ENCODE data around the gene TBCA. TPM values are rescaled to one million over a fixed set of nuclear protein-coding genes. Genes with fewer than 3 reads are reported as not detected.
"Not testable (repeated sequence)": the region's sequence is repeated elsewhere in the genome, so short reads cannot be mapped to it uniquely, and the experiment has no call there.

The TBCA gene
- total RNA-seq, 8 experiments from 2014 or later, result 213 to 335 (median 288) TPM

DNA sequence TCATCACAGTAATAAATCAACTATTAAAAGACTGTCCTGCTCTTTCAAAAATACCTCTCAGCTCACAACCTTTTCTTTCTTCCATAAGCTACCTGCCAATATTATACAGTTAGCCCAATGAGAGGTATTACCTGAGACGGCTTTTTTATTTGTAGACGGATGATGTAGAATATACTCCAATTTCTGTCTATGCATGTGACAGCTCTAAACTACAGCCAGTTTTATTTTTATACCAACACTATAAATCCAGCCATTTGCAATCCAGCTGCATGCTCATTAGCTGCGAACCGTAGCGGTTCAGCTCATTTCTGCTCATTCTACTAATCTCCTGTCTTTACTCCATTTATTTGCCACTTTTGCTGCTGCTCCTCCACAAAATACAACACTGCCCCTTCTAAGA is 51.2 kb downstream of the TBCA start:
- Histone ChIP-seq H3K27ac (no peak overlapping the region), H3K4me3 (no peak overlapping the region), H3K4me1 (replicated peaks in 1 of 2) (no peaks in the 10 kb centered on the region)
- no peak for ATAC-seq (replicated peaks in 6 of 8)
- in situ Hi-C loops (cut with MboI; ENCODE audit: low pct_unique_long_range_greater_than_20kb in 2 of 9, low sequenced_read_pairs in 9 of 9, unreplicated experiment in 9 of 9), result no loop called here
- 56 to 90% (median 81%) methylated on average over 2 to 5 of the region's 5 CpGs; no CpG with 5 or more reads in 2 of the 10 experiments for WGBS, 10 experiments

DNA sequence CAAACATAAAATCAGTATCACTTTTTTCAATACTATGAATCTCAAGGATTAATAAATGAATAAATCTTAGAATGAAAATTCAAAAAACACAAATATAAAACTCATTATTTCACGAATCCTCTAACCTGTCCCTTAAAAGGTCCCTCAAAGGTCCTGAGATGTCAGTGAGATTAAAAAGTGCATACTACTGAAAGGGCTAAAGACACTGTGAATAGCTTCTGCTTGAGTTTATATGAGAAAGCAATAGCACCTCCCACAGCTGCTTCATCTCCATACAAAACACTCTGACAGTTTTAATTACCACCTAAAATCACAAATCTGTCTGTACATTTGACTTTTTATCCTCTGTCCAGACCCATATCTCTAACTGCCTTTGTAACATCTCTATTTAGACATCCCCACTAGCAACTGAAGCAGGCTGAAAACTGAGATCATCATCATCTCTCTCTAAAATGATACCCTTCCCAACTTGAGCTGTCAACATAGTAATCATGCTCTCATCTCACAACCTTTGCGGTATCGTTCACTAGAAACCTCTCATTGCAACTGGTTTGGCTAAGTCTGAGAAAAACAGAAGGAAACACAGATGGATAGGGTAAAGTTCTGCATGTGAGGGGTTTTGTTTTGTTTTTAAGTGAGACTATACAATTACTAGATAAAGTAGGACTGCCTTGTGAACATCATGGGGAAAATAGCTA is 56.3 kb downstream of the TBCA start:
- no peak overlapping the region for H3K4me3 ChIP-seq
- no peak overlapping the region for H3K27ac ChIP-seq
- WGBS, 10 experiments, result 57 to 100% (median 91%) methylated on average over 1 to 3 of the region's 3 CpGs
- no peak for ATAC-seq (replicated peaks in 6 of 8)
- in situ Hi-C loops (cut with MboI; ENCODE audit: low pct_unique_long_range_greater_than_20kb in 2 of 9, low sequenced_read_pairs in 9 of 9, unreplicated experiment in 9 of 9), result no loop called here
- no peaks in the 10 kb centered on the region for H3K4me1 ChIP-seq (replicated peaks in 1 of 2)

DNA sequence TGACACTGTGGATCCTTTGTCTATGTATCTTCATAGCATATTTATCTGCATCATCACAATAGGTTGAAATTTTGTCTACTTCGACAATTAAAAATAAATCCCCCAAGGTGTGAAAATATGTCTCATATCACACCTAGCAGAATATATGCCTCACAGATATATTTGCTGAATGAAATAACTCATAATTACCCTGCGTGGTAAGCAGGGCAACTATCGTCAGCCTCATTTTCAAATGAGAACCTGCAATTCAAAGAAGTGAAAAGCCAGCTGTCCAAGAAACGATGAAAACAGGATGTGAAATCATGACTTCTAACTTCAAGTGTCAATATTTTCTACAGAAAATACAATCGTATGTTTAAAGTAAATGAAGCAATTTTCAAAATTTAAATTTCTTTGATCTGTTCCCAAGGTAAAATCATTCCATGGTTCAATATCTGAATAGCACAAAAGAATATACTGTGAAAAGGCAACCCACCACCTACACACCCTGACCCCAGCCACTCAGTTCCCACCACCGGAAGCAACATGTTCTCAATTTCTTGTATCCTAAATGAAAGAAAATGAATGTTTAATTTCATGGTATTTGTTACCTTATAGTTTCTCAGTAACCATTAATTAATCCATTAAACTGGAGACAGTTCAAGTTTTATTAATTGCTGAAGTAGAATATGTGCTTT is 57.1 kb downstream of the TBCA start:
- Histone ChIP-seq H3K4me3 (no peak overlapping the region), H3K27ac (no peak overlapping the region), H3K4me1 (replicated peaks in 1 of 2) (no peaks in the 10 kb centered on the region)
- 64 to 100% (median 93%) methylated on average over 2 to 6 of the region's 6 CpGs for WGBS, 10 experiments
- ATAC-seq (replicated peaks in 6 of 8), result no peak
- in situ Hi-C loops (cut with MboI; ENCODE audit: low pct_unique_long_range_greater_than_20kb in 2 of 9, low sequenced_read_pairs in 9 of 9, unreplicated experiment in 9 of 9), result no loop called here

DNA sequence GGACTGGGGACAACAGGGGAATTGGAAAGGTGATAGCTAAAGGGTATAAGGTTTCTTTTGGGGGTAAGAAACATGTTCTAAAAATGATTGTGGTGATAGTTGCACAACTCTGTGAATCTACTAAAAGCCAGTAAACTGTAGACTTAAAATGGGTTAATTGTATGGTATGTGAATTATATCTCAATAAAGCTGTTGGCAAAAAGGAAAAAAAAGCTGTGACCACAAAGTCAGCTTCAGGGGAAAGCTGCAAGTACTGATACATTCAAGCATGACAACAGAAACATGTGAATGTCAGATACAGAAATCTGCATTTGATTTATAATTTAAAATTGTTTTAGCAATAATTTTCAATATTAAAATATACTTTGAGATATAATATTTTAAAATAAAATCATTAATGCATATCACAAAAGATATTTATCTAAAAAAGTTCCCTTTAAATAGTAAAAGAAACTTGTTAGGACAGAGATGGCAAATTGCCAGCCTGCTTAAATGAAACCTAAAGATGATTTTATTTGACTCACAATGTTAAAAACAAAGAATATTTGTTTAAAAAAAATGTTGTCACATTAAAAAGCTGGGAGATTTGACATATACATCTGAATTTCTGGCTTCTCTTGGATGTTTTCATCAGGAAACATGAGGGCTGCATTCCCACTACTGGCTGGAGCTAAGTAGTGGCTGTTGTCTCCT is 66.0 kb downstream of the TBCA start:
- ATAC-seq (replicated peaks in 6 of 8), result no peak
- in situ Hi-C loops (cut with MboI; ENCODE audit: low pct_unique_long_range_greater_than_20kb in 2 of 9, low sequenced_read_pairs in 9 of 9, unreplicated experiment in 9 of 9), result no loop called here
- Histone ChIP-seq H3K4me3 (no peak overlapping the region), H3K4me1 (replicated peaks in 1 of 2) (no peaks in the 10 kb centered on the region), H3K27ac (no peak overlapping the region)

DNA sequence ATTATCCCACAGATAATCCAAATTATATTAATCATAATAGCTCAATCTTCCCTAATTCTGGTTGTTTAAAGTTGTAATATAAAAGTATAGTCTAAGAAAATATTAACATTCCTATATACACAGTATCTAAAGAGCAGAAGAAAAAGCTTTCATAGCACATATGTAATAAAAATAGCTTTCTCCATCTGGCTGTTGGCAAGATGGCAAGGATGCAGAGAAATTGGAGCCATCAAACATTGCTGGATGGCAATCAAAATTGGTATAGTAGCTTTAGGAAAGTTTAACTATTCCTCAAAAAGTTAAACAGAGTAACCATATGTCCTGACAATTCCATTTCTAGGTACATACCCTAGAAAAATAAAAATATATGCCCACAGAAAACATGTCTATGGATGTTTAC is 66.8 kb downstream of the TBCA start:
- in situ Hi-C loops (cut with MboI; ENCODE audit: low pct_unique_long_range_greater_than_20kb in 2 of 9, low sequenced_read_pairs in 9 of 9, unreplicated experiment in 9 of 9), result no loop called here
- no peaks in the 10 kb centered on the region for H3K4me1 ChIP-seq (replicated peaks in 1 of 2)
- H3K27ac ChIP-seq, result no peak overlapping the region
- no peak for ATAC-seq (replicated peaks in 6 of 8)
- H3K4me3 ChIP-seq, result no peak overlapping the region

DNA sequence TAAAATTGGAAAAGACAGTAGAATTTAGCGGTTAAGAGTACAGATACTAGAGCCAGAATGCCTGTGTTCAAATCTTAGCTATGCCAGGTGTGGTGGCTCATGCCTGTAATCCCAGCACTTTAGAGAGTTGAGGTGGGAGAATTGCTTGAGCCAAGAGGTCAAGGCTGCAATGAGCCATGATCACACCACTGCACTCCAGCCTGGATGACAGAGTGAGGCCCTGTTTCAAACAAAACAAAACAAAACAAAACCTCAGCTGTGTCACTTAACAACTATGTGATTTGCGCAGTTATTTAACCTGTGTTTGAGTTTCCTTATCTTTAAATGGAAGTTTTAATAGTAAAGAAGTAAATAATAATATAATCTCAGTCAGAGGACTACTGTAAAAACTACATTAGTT is 68.3 kb downstream of the TBCA start:
- Histone ChIP-seq H3K4me1 (replicated peaks in 1 of 2) (no peaks in the 10 kb centered on the region), H3K27ac (no peak overlapping the region), H3K4me3 (no peak overlapping the region)
- 92 to 100% (median 100%) methylated on average over 1 to 2 of the region's 2 CpGs for WGBS, 10 experiments
- no peak for ATAC-seq (replicated peaks in 6 of 8)
- in situ Hi-C loops (cut with MboI; ENCODE audit: low pct_unique_long_range_greater_than_20kb in 2 of 9, low sequenced_read_pairs in 9 of 9, unreplicated experiment in 9 of 9), result no loop called here

DNA sequence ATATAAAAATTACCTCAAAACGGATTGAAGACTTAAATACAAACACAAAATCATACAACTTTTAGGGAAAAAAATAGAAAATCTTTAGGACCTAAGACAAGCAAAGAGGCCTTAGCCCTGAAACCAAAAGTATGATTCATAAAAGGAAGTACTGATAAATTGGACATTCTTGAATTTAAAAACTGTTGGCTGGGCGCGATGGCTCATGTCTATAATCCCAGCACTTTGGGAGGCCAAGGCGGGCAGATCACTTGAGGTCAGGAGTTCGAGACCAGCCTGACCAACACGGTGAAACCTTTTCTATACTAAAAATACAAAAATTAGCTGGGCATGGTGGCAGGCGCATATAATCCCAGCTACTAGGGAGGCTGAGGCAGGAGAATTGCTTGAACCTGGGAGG is 76.6 kb downstream of the TBCA start:
- ATAC-seq (replicated peaks in 6 of 8); in situ Hi-C loops (cut with MboI; ENCODE audit: low pct_unique_long_range_greater_than_20kb in 2 of 9, low sequenced_read_pairs in 9 of 9, unreplicated experiment in 9 of 9); H3K27ac ChIP-seq; H3K4me3 ChIP-seq; H3K4me1 ChIP-seq (replicated peaks in 1 of 2): not testable (repeated sequence)
- WGBS, 10 experiments, result 50 to 100% (median 91%) methylated on average over 1 to 7 of the region's 7 CpGs; no CpG with 5 or more reads in 3 of the 10 experiments

DNA sequence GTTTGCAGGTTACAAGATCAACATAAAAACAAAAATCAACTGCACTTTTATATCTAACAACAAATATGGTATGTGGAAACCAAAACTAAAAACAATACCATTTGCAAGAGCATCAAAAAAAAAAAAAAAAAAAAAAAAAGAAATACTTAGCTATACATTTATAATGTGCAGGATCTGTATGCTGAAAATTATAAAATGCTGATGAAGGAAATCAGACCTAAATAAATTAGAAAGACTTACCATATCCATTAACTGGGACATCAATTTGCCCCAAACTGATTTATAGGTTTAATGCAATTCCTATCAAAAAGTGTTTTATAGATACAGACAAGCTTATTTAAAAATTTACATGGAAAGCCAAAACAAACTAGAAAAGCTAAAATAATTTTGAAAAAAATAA is 77.2 kb downstream of the TBCA start:
- Histone ChIP-seq H3K27ac (no peak overlapping the region), H3K4me1 (replicated peaks in 1 of 2) (no peaks in the 10 kb centered on the region), H3K4me3 (no peak overlapping the region)
- no peak for ATAC-seq (replicated peaks in 6 of 8)
- in situ Hi-C loops (cut with MboI; ENCODE audit: low pct_unique_long_range_greater_than_20kb in 2 of 9, low sequenced_read_pairs in 9 of 9, unreplicated experiment in 9 of 9), result no loop called here

DNA sequence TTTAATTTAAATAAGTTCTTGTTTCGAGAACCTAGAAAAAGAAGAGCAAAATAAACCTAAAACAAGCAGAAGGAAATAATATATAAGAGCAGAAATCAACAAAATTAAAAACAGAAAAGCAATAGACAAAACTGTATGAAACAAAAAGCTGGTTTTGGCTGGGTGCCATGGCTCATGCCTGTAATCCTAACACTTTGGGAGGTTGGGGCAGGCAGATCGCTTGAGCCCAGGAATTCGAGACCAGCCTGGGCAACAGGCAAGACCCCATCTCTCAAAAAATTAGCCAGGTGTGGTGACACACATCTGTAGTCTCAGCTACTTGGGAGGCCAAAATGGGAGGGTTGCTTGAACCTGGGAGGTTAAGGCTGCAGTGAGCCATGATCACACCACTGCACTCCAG is 78.4 kb downstream of the TBCA start:
- no peak overlapping the region for H3K4me3 ChIP-seq
- in situ Hi-C loops (cut with MboI; ENCODE audit: low pct_unique_long_range_greater_than_20kb in 2 of 9, low sequenced_read_pairs in 9 of 9, unreplicated experiment in 9 of 9), result no loop called here
- H3K4me1 ChIP-seq (replicated peaks in 1 of 2), result no peaks in the 10 kb centered on the region
- no peak for ATAC-seq (replicated peaks in 6 of 8)
- H3K27ac ChIP-seq, result no peak overlapping the region
- 72 to 100% (median 92%) methylated on average over 1 to 3 of the region's 3 CpGs; no CpG with 5 or more reads in 1 of the 10 experiments for WGBS, 10 experiments

DNA sequence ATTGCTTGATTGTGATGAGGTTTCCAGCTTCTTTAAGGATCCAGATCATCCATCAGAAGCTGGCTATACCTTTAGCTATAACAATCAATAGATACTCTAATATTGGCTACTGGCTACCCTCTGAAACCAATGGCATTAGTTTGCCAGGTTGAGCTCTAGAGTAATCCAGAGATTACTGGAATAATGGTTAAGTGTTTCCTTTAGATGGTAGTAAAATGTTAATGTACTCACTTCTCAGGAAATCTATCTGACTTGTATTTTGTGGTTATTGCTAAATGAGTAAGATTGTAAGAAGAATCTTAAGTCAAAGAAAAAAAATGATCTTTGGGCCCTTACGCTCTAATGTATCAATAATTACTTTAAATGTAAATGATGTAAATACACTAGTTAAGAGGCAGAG is 80.0 kb downstream of the TBCA start:
- in situ Hi-C loops (cut with MboI; ENCODE audit: low pct_unique_long_range_greater_than_20kb in 2 of 9, low sequenced_read_pairs in 9 of 9, unreplicated experiment in 9 of 9), result no loop called here
- no peaks in the 10 kb centered on the region for H3K4me1 ChIP-seq (replicated peaks in 1 of 2)
- 87 to 100% (median 100%) methylated on average over 1 of the region's 1 CpG for WGBS, 10 experiments
- H3K27ac ChIP-seq, result no peak overlapping the region
- no peak for ATAC-seq (replicated peaks in 6 of 8)
- H3K4me3 ChIP-seq, result no peak overlapping the region

DNA sequence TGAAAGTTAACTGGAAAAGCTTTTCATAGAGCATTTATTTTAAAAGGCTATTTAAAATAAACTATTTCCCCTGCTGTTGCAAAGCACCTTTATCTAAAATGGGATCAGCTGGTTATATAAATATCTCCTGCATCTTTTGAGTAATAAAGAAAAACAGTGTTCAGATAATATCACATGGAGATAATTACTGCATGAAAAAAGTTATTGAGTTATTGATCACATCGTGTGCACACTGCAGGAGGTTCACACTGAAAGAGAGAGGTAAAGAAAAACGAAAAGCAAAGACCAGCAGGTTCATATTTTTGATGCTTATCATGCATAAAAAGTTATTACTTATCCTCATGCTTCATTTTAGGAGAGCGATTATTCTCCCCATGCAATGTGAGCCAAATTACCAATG is 82.2 kb downstream of the TBCA start:
- Histone ChIP-seq H3K4me1 (replicated peaks in 1 of 2) (no peaks in the 10 kb centered on the region), H3K4me3 (no peak overlapping the region), H3K27ac (no peak overlapping the region)
- in situ Hi-C loops (cut with MboI; ENCODE audit: low pct_unique_long_range_greater_than_20kb in 2 of 9, low sequenced_read_pairs in 9 of 9, unreplicated experiment in 9 of 9), result no loop called here
- WGBS, 10 experiments, result 50 to 94% (median 86%) methylated on average over 1 to 3 of the region's 3 CpGs
- ATAC-seq (replicated peaks in 6 of 8), result no peak

DNA sequence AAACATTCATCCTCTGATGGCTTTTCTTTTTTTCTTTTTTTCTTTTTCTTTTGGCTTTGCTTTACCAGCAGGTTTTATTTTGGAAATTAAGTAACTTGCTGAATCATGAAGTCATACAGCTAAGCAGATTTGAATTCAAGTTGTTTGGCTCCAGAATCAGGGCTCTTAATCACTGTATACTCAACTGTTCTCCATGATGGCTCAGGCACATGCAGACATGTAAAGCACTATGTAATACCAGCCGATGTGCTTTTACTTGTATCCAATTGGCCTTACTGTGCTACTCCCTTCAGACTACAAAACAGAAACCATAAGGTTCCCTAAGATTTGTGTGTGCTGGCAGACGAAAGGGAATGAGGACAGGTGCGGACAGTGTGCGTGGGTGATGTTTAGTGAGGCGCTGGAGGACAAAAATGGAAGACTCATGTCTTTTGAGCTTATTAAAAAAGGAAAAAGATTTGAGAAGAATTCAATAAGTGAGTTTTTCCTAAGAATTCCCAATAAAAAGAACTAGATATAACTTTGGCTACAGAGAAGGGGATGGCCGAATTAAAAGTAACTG is 92.9 kb downstream of the TBCA start:
- H3K27ac ChIP-seq, result no peak overlapping the region
- H3K4me1 ChIP-seq (replicated peaks in 1 of 2), result no peaks in the 10 kb centered on the region
- in situ Hi-C loops (cut with MboI; ENCODE audit: low pct_unique_long_range_greater_than_20kb in 2 of 9, low sequenced_read_pairs in 9 of 9, unreplicated experiment in 9 of 9), result no loop called here
- ATAC-seq (replicated peaks in 6 of 8), result peak in 1 of 8 experiments; percentile 54
- whole genome bisulfite sequencing, 10 experiments, result 48 to 100% (median 80%) methylated on average over 1 to 6 of the region's 6 CpGs; no CpG with 5 or more reads in 1 of the 10 experiments
- no peak overlapping the region for H3K4me3 ChIP-seq

DNA sequence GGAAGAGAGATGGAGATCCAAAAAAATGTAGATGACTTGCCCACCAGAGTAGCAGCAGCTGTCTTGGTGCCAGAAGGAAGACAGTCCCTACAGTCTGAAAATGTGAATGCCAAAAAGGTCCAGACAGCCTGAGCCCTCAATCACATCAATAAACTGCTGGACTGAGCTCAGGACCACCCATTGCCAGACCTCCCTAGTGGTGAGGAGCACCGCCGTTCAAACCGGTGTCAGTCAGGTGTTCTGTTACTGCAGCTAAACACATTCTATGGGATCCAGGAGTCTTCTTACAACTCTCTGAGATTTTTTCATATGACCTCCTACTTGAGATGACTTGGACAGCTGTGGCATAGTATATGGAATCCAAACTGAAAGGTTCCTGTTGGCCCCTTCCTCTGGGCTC is 105.6 kb downstream of the TBCA start:
- H3K27ac ChIP-seq, result no peak overlapping the region
- H3K4me3 ChIP-seq, result no peak overlapping the region
- WGBS, 10 experiments, result 29 to 54% (median 50%) methylated on average over 2 to 3 of the region's 3 CpGs; no CpG with 5 or more reads in 5 of the 10 experiments
- in situ Hi-C loops (cut with MboI; ENCODE audit: low pct_unique_long_range_greater_than_20kb in 2 of 9, low sequenced_read_pairs in 9 of 9, unreplicated experiment in 9 of 9), result no loop called here
- ATAC-seq (replicated peaks in 6 of 8), result no peak
- H3K4me1 ChIP-seq (replicated peaks in 1 of 2), result no peaks in the 10 kb centered on the region

Data from motor neuron (in vitro differentiated cells).